ENCODE results near the gene MTCL1. TPM values are rescaled to one million over a fixed set of nuclear protein-coding genes. Genes with fewer than 3 reads are reported as not detected.

The MTCL1 gene
- total and polyA plus RNA-seq, 4 donors, result 0.65 to 5.4 (median 1.4) TPM

DNA sequence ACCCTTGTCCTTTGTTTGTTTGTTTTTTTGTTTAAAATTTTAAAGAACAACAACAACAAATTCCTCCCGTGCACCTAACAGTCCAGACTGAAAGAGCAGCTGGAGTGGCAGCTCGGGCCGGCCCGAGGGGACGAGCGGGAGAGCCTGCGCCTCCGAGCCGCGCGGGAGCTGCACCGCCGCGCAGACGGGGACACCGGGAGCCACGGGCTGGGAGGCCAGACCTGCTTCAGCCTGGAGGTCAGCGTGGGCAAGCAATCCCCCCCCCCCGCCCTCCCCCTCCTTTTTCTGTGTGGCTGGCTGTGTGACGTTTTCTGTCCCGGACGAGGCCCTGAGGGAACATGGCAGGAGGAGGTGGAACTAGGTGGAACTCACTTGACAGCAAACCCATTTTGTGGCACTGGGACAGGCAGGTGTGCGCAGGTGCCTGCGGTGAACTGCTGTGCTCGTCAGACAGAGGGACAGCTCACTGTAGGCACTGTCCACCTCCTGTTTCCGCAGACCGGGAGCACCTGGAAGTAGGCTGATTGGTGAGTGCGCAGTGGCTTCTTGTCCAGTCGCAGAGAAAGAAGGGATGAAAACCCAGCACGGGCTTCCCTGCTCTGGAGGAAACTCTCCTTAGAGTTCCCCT lies 80.6 kb downstream of the MTCL1 start:
- Histone ChIP-seq H3K4me3 (ENCODE audit: low read depth in 1 of 3, low read length in 3 of 3) (no peak overlapping the region), H3K9me3 (ENCODE audit: control insufficient read depth in 4 of 4, low read length in 3 of 4) (no peaks in the 10 kb centered on the region), H3K27ac (ENCODE audit: low read depth in 1 of 2, low read length in 2 of 2) (no peak overlapping the region), H3K4me1 (ENCODE audit: control insufficient read depth in 4 of 4, insufficient read depth in 4 of 4, low read length in 3 of 4) (no peaks in the 10 kb centered on the region), H3K9ac (ENCODE audit: low read depth in 1 of 2, low read length in 2 of 2) (no peak overlapping the region), H3K36me3 (ENCODE audit: control insufficient read depth in 4 of 4, insufficient read depth in 3 of 4, low read depth in 1 of 4, low read length in 3 of 4) (no peaks in the 10 kb centered on the region), H3K27me3 (ENCODE audit: control insufficient read depth in 4 of 4, insufficient read depth in 4 of 4, low read length in 3 of 4) (no peaks in the 10 kb centered on the region)
- peak; percentile 22 for DNase-seq (ENCODE audit: low spot score)
- 95% methylated on average over 30 of the region's 30 CpGs for WGBS
- TF ChIP-seq HNF4A (conservative IDR thresholded peaks at IDR 0.05), result no peak
- TF ChIP-seq JUND (IDR thresholded peaks at IDR 0.05), result no peak
- no peak for TF ChIP-seq RXRA (IDR thresholded peaks at IDR 0.05)
- TF ChIP-seq SP1 (IDR thresholded peaks at IDR 0.05), result no peak
- no peak for TF ChIP-seq NR2F2 (IDR thresholded peaks at IDR 0.05)
- TF ChIP-seq, protein P1, sequence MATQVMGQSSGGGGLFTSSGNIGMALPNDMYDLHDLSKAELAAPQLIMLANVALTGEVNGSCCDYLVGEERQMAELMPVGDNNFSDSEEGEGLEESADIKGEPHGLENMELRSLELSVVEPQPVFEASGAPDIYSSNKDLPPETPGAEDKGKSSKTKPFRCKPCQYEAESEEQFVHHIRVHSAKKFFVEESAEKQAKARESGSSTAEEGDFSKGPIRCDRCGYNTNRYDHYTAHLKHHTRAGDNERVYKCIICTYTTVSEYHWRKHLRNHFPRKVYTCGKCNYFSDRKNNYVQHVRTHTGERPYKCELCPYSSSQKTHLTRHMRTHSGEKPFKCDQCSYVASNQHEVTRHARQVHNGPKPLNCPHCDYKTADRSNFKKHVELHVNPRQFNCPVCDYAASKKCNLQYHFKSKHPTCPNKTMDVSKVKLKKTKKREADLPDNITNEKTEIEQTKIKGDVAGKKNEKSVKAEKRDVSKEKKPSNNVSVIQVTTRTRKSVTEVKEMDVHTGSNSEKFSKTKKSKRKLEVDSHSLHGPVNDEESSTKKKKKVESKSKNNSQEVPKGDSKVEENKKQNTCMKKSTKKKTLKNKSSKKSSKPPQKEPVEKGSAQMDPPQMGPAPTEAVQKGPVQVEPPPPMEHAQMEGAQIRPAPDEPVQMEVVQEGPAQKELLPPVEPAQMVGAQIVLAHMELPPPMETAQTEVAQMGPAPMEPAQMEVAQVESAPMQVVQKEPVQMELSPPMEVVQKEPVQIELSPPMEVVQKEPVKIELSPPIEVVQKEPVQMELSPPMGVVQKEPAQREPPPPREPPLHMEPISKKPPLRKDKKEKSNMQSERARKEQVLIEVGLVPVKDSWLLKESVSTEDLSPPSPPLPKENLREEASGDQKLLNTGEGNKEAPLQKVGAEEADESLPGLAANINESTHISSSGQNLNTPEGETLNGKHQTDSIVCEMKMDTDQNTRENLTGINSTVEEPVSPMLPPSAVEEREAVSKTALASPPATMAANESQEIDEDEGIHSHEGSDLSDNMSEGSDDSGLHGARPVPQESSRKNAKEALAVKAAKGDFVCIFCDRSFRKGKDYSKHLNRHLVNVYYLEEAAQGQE (IDR thresholded peaks at IDR 0.05), result no peak
- TF ChIP-seq RAD21 (IDR thresholded peaks at IDR 0.05), result no peak
- TF ChIP-seq FOXA1 (IDR thresholded peaks at IDR 0.05), result no peak
- TF ChIP-seq EGR1 (IDR thresholded peaks at IDR 0.05; ENCODE audit: low read depth in 2 of 2), result no peak
- TF ChIP-seq, protein P2, sequence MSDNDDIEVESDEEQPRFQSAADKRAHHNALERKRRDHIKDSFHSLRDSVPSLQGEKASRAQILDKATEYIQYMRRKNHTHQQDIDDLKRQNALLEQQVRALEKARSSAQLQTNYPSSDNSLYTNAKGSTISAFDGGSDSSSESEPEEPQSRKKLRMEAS (IDR thresholded peaks at IDR 0.05), result no peak
- no peak for TF ChIP-seq YY1 (IDR thresholded peaks at IDR 0.05)
- no peak for TF ChIP-seq FOXA2 (IDR thresholded peaks at IDR 0.05)
- no peak for TF ChIP-seq TAF1 (conservative IDR thresholded peaks at IDR 0.05)
- TF ChIP-seq, protein P3, sequence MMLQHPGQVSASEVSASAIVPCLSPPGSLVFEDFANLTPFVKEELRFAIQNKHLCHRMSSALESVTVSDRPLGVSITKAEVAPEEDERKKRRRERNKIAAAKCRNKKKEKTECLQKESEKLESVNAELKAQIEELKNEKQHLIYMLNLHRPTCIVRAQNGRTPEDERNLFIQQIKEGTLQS (IDR thresholded peaks at IDR 0.05), result no peak
- no peak for TF ChIP-seq GABPA (IDR thresholded peaks at IDR 0.05 in 1 of 2, conservative IDR thresholded peaks at IDR 0.05 in 1 of 2)
- TF ChIP-seq, protein P4, sequence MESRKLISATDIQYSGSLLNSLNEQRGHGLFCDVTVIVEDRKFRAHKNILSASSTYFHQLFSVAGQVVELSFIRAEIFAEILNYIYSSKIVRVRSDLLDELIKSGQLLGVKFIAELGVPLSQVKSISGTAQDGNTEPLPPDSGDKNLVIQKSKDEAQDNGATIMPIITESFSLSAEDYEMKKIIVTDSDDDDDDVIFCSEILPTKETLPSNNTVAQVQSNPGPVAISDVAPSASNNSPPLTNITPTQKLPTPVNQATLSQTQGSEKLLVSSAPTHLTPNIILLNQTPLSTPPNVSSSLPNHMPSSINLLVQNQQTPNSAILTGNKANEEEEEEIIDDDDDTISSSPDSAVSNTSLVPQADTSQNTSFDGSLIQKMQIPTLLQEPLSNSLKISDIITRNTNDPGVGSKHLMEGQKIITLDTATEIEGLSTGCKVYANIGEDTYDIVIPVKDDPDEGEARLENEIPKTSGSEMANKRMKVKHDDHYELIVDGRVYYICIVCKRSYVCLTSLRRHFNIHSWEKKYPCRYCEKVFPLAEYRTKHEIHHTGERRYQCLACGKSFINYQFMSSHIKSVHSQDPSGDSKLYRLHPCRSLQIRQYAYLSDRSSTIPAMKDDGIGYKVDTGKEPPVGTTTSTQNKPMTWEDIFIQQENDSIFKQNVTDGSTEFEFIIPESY (IDR thresholded peaks at IDR 0.05), result no peak

DNA sequence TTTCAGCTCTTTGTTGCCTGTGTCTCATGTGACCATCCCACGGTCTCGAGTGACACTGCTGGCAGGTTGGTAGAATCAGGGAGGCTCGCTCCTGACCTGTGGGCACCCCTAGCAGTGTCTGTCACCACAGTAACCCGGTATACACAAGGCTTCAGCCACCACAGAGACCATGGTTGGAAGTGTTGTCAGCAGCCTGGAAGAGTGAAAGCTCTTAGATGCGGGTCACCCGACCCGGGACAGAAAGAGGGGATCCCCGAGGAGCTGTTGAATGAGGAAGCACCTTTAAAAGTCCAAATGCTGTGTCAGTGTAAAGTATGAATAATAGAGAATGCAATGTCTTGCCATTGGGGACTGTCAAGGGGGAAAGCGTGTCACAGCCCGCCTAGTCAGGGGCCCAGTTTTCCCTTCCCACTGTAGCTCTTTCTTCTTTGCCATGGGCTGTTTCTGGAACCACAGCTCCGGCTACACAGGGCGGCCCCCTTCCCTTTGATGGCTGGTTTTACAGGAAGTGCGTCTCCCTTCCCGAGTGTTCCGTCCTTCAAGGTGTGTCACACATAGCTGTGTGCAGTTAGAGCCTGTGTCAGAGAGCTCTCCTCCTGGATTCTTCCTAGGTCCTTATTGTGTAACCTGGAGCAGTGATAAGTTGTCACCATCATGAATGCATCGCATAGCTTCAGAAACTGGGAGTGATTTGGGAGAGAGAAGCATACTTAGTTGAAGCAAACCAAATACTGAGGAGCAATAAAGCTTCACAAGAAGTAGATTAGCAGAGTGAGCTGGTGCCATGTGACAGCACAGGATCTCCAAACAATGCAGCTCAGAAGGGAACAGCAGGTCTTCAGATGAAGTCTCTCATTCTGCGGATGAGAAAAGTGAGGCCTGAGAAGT lies 81.4 kb downstream of the MTCL1 start:
- DNase-seq (ENCODE audit: low spot score), result peak; percentile 25
- no peak overlapping the region for H3K9ac ChIP-seq (ENCODE audit: low read depth in 1 of 2, low read length in 2 of 2)
- H3K4me3 ChIP-seq (ENCODE audit: low read depth in 1 of 3, low read length in 3 of 3), result no peak overlapping the region
- no peaks in the 10 kb centered on the region for H3K9me3 ChIP-seq (ENCODE audit: control insufficient read depth in 4 of 4, low read length in 3 of 4)
- H3K27ac ChIP-seq (ENCODE audit: low read depth in 1 of 2, low read length in 2 of 2), result no peak overlapping the region
- H3K27me3 ChIP-seq (ENCODE audit: control insufficient read depth in 4 of 4, insufficient read depth in 4 of 4, low read length in 3 of 4), result peaks cover 0 to 2% (median 0%) of the 10 kb centered on the region in 4 donors
- H3K36me3 ChIP-seq (ENCODE audit: control insufficient read depth in 4 of 4, insufficient read depth in 3 of 4, low read depth in 1 of 4, low read length in 3 of 4), result no peaks in the 10 kb centered on the region
- H3K4me1 ChIP-seq (ENCODE audit: control insufficient read depth in 4 of 4, insufficient read depth in 4 of 4, low read length in 3 of 4), result no peaks in the 10 kb centered on the region
- WGBS, result 88% methylated on average over 17 of the region's 17 CpGs
- no peak for TF ChIP-seq RAD21 (IDR thresholded peaks at IDR 0.05)
- no peak for TF ChIP-seq FOXA1 (IDR thresholded peaks at IDR 0.05)
- TF ChIP-seq GABPA (IDR thresholded peaks at IDR 0.05 in 1 of 2, conservative IDR thresholded peaks at IDR 0.05 in 1 of 2), result no peak
- no peak for TF ChIP-seq FOXA2 (IDR thresholded peaks at IDR 0.05)
- TF ChIP-seq HNF4G (IDR thresholded peaks at IDR 0.05), result no peak
- TF ChIP-seq YY1 (IDR thresholded peaks at IDR 0.05), result no peak
- TF ChIP-seq, protein P5, sequence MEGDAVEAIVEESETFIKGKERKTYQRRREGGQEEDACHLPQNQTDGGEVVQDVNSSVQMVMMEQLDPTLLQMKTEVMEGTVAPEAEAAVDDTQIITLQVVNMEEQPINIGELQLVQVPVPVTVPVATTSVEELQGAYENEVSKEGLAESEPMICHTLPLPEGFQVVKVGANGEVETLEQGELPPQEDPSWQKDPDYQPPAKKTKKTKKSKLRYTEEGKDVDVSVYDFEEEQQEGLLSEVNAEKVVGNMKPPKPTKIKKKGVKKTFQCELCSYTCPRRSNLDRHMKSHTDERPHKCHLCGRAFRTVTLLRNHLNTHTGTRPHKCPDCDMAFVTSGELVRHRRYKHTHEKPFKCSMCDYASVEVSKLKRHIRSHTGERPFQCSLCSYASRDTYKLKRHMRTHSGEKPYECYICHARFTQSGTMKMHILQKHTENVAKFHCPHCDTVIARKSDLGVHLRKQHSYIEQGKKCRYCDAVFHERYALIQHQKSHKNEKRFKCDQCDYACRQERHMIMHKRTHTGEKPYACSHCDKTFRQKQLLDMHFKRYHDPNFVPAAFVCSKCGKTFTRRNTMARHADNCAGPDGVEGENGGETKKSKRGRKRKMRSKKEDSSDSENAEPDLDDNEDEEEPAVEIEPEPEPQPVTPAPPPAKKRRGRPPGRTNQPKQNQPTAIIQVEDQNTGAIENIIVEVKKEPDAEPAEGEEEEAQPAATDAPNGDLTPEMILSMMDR (IDR thresholded peaks at IDR 0.05; ENCODE audit: low read depth, low read length, missing input control), result no peak
- no peak for TF ChIP-seq RXRA (IDR thresholded peaks at IDR 0.05)
- TF ChIP-seq, protein P3 (IDR thresholded peaks at IDR 0.05), result no peak
- TF ChIP-seq SP1 (IDR thresholded peaks at IDR 0.05), result no peak
- TF ChIP-seq EGR1 (IDR thresholded peaks at IDR 0.05; ENCODE audit: low read depth in 2 of 2), result no peak
